ENCODE measurements around the gene SGK2. TPM values are rescaled to one million over a fixed set of nuclear protein-coding genes. Genes with fewer than 3 reads are reported as not detected.
"Not testable (repeated sequence)": the region's sequence is repeated elsewhere in the genome, so short reads cannot be mapped to it uniquely, and the experiment has no call there.

The SGK2 gene
- total RNA-seq, 1 donor from 2014 or later, result 0.32 TPM

GRCh38 chr20:43603124-43603523 is 44.3 kb downstream of the SGK2 start:
- DNase-seq (ENCODE audit: low spot score), result no peak
- Mint-ChIP-seq H3K4me1 (ENCODE audit: low read depth) (no peaks in the 10 kb centered on the region), H3K27ac (no peak overlapping the region), H3K27me3 (ENCODE audit: low read depth) (no peaks in the 10 kb centered on the region), H3K36me3 (ENCODE audit: low read depth) (peaks cover 12% of the 10 kb centered on the region), H3K9me3 (no peaks in the 10 kb centered on the region), H3K4me3 (ENCODE audit: low read depth) (no peak overlapping the region)
- intact Hi-C loops (cut with micrococcal nuclease), result no loop called here

GRCh38 chr20:43605715-43606114 is 46.9 kb downstream of the SGK2 start:
- DNase-seq (ENCODE audit: low spot score), result no peak
- Mint-ChIP-seq H3K9me3 (no peaks in the 10 kb centered on the region), H3K4me3 (ENCODE audit: low read depth) (no peak overlapping the region), H3K27me3 (ENCODE audit: low read depth) (no peaks in the 10 kb centered on the region), H3K4me1 (ENCODE audit: low read depth) (no peaks in the 10 kb centered on the region), H3K36me3 (ENCODE audit: low read depth) (peaks cover 12% of the 10 kb centered on the region), H3K27ac (no peak overlapping the region)
- intact Hi-C loops (cut with micrococcal nuclease), result no loop called here

GRCh38 chr20:43607278-43607677 is 48.5 kb downstream of the SGK2 start:
- H3K9me3 Mint-ChIP-seq; intact Hi-C loops (cut with micrococcal nuclease); H3K4me1 Mint-ChIP-seq (ENCODE audit: low read depth); H3K4me3 Mint-ChIP-seq (ENCODE audit: low read depth); H3K27me3 Mint-ChIP-seq (ENCODE audit: low read depth); H3K27ac Mint-ChIP-seq; DNase-seq (ENCODE audit: low spot score): not testable (repeated sequence)
- H3K36me3 Mint-ChIP-seq (ENCODE audit: low read depth), result peaks cover 12% of the 10 kb centered on the region

- H3K27me3 Mint-ChIP-seq (ENCODE audit: low read depth), result no peaks in the 10 kb centered on the region
- no peak overlapping the region for H3K27ac Mint-ChIP-seq
- no peaks in the 10 kb centered on the region for H3K4me1 Mint-ChIP-seq (ENCODE audit: low read depth)
- no peak overlapping the region for H3K4me3 Mint-ChIP-seq (ENCODE audit: low read depth)
- peaks cover 8% of the 10 kb centered on the region for H3K36me3 Mint-ChIP-seq (ENCODE audit: low read depth)
- no peak for DNase-seq (ENCODE audit: low spot score)
- intact Hi-C loops (cut with micrococcal nuclease), result no loop called here
- H3K9me3 Mint-ChIP-seq, result no peaks in the 10 kb centered on the region
Measured at GRCh38 chr20:43631598-43631997, 72.8 kb downstream of the SGK2 start.

Other genes starting within 250 kb of the SGK2 start
- gene SRSF6, start 101.1 kb upstream of the SGK2 start, total RNA-seq, result 179 and 187 TPM in 2 replicates
- 10.5 and 13.8 TPM in 2 replicates for gene L3MBTL1, start 51.3 kb upstream of the SGK2 start, total RNA-seq
- 17.7 and 19.0 TPM in 2 replicates for gene IFT52, start 31.9 kb downstream of the SGK2 start, total RNA-seq
- 85.4 and 88.6 TPM in 2 replicates for gene MYBL2, start 108.1 kb downstream of the SGK2 start, total RNA-seq
- gene GTSF1L, start 168.0 kb downstream of the SGK2 start, total RNA-seq, result 0.48 TPM in 1 of 2 replicates, not detected in the other

Data from activated T-helper 2 cell treated with anti-CD3 and anti-CD28 coated beads, Interferon-gamma antibody, Interleukin-2, Interleukin-4, amounts not matched to agents 10 μg/mL and 5 μg/mL and 100 μg/mL, durations not matched to agents 14 hours and 24 hours and 36 hours (primary cell).